Natural killer cell treated with Interleukin-12 subunit alpha and Interleukin-12 subunit beta and Interleukin-15 and Interleukin-18, amount 100 ng/mL, for 72 hours (primary cell): ENCODE results near the gene TSPAN9. TPM values are rescaled to one million over a fixed set of nuclear protein-coding genes. Genes with fewer than 3 reads are reported as not detected.

Experiments
- ATAC-seq, 2 donors: fragments of 150-1000 bp; cut with Tn5 transposase in 1 of 2; sonication (Bioruptor Pico), chemical (Tn5 transposase) in 1 of 2; 2 replicates each; pipeline ENCODE4 v1.10.0; 2021
- DNase-seq: peaks from one replicate; pipeline ENCODE4 v3.0.0; 2022; ENCODE audit warnings: low spot score
- H3K27ac Mint-ChIP-seq, 2 donors: 1 replicate in 1 of 2; 2 replicates in 1 of 2; pipeline ENCODE4 v1.8.0; 2022; ENCODE audit warnings: mixed read lengths in 2 of 2, mild to moderate bottlenecking in 1 of 2, moderate library complexity in 1 of 2
- H3K27me3 Mint-ChIP-seq, 2 donors: 1 replicate in 1 of 2; 2 replicates in 1 of 2; pipeline ENCODE4 v1.8.0; 2022; ENCODE audit warnings: mixed read lengths in 2 of 2
- H3K36me3 Mint-ChIP-seq: one replicate; pipeline ENCODE4 v1.8.0; 2022; ENCODE audit warnings: mixed read lengths
- H3K4me1 Mint-ChIP-seq, 2 donors: 1 replicate in 1 of 2; 2 replicates in 1 of 2; pipeline ENCODE4 v1.8.0; 2022; ENCODE audit warnings: low read depth in 2 of 2, mixed read lengths in 2 of 2, mild to moderate bottlenecking in 1 of 2
- H3K4me3 Mint-ChIP-seq: one replicate; pipeline ENCODE4 v1.8.0; 2022; ENCODE audit warnings: mixed read lengths
- H3K9me3 Mint-ChIP-seq: 2 replicates; pipeline ENCODE4 v1.8.0; 2022; ENCODE audit warnings: mixed read lengths
- total RNA-seq, 2 donors: library from RNA; stranded (reverse); gene quantifications; one replicate each; pipeline ENCODE4 v1.2.3, GENCODE V29; 2022

Gene TSPAN9
- total RNA-seq, 2 donors from 2014 or later, result 0.10 TPM; not detected in 1

- Mint-ChIP-seq H3K4me1 (peaks cover 0 to 3% of the 10 kb centered on the region in 2 donors), H3K27ac (no peak overlapping the region), H3K4me3 (no peak overlapping the region), H3K27me3 (peaks cover 25 to 27% of the 10 kb centered on the region in 2 donors), H3K36me3 (no peaks in the 10 kb centered on the region), H3K9me3 (no peaks in the 10 kb centered on the region)
- ATAC-seq (no peak), DNase-seq (no peak)
Observed at GRCh38 chr12:3204143-3204542, 127.0 kb downstream of the TSPAN9 start.

GRCh38 chr12:3204730-3205531 is 127.8 kb downstream of the TSPAN9 start:
- H3K36me3 Mint-ChIP-seq, result no peaks in the 10 kb centered on the region
- DNase-seq (no peak), ATAC-seq (no peak)
- H3K9me3 Mint-ChIP-seq, result no peaks in the 10 kb centered on the region
- peaks cover 22 to 24% of the 10 kb centered on the region in 2 donors for H3K27me3 Mint-ChIP-seq
- peaks cover 0 to 2% of the 10 kb centered on the region in 2 donors for H3K4me1 Mint-ChIP-seq
- H3K4me3 Mint-ChIP-seq, result no peak overlapping the region
- no peak overlapping the region for H3K27ac Mint-ChIP-seq

- Mint-ChIP-seq H3K27ac (no peak overlapping the region), H3K4me1 (no peaks in the 10 kb centered on the region), H3K36me3 (no peaks in the 10 kb centered on the region), H3K4me3 (no peak overlapping the region), H3K27me3 (peaks cover 20 to 22% of the 10 kb centered on the region in 2 donors), H3K9me3 (no peaks in the 10 kb centered on the region)
- ATAC-seq, result no peak
- no peak for DNase-seq
Observed at GRCh38 chr12:3205742-3206519, 128.8 kb downstream of the TSPAN9 start.

DNA sequence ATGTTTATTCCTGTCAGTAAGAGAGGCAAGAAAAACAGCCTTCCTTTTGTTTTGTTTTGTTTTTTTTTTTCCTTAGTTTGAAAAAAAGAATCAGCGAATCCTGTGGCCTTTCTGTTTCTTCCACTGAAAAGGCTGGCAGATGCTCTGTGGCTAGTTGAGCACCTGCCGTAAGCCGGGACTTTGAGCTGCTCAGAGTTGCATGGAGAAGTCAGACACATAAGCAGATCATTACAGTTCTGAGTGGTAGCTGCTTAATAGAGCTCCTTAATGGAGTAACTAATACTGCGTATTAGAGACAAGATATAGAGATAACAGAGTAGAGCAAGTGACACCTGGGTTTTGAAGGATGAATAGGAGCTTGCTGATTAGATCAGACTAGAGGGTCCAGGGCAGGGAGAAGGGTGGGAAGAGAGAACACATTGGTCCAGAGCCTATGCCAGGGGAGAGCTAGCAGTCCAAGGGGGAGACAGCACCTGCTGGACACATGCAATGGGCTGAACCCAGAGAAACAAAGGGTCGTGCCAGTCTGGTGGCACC is 129.4 kb downstream of the TSPAN9 start:
- no peaks in the 10 kb centered on the region for H3K9me3 Mint-ChIP-seq
- no peak overlapping the region for H3K4me3 Mint-ChIP-seq
- H3K4me1 Mint-ChIP-seq, result no peaks in the 10 kb centered on the region
- H3K36me3 Mint-ChIP-seq, result no peaks in the 10 kb centered on the region
- DNase-seq (no peak), ATAC-seq (no peak)
- no peak overlapping the region for H3K27ac Mint-ChIP-seq
- H3K27me3 Mint-ChIP-seq, result peaks cover 15 to 17% of the 10 kb centered on the region in 2 donors

DNA sequence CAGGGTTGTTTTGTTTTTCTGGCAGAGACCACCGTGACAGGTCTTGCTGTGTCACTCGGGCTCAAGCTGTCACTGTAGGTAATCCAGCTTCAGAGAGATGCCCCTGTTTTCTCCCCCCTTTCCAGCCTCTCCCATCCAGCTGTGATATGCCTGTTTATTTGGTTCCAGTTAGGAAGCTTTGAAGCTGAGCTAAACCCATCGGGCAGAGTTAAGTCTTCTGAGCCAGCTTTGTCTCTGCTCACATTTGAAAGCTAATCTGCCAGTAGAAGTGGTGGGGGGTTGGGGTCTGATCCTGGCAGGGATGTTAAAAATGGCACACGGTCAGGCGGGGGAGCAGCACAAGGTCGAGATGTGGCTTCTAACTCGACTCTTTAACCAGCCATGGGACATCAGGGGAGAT is 130.0 kb downstream of the TSPAN9 start:
- H3K9me3 Mint-ChIP-seq, result no peaks in the 10 kb centered on the region
- DNase-seq, result no peak
- no peak overlapping the region for H3K4me3 Mint-ChIP-seq
- no peaks in the 10 kb centered on the region for H3K36me3 Mint-ChIP-seq
- H3K4me1 Mint-ChIP-seq, result no peaks in the 10 kb centered on the region
- no peak overlapping the region for H3K27ac Mint-ChIP-seq
- H3K27me3 Mint-ChIP-seq, result peaks cover 12 to 15% of the 10 kb centered on the region in 2 donors
- ATAC-seq, result no peak

- Mint-ChIP-seq H3K27ac (no peak overlapping the region), H3K36me3 (no peaks in the 10 kb centered on the region), H3K9me3 (no peaks in the 10 kb centered on the region), H3K4me1 (no peaks in the 10 kb centered on the region), H3K4me3 (no peak overlapping the region), H3K27me3 (peaks cover 12 to 16% of the 10 kb centered on the region in 2 donors)
- DNase-seq, result no peak
- ATAC-seq, result peak in 1 of 2 donors; percentile 13
Observed at GRCh38 chr12:3207858-3208257, 130.7 kb downstream of the TSPAN9 start.

- no peak for ATAC-seq
- no peak for DNase-seq
- Mint-ChIP-seq H3K27ac (no peak overlapping the region), H3K36me3 (no peaks in the 10 kb centered on the region), H3K4me1 (no peaks in the 10 kb centered on the region), H3K4me3 (no peak overlapping the region), H3K9me3 (no peaks in the 10 kb centered on the region), H3K27me3 (peaks cover 0 to 6% of the 10 kb centered on the region in 2 donors)
Observed at GRCh38 chr12:3213188-3213587, 136.0 kb downstream of the TSPAN9 start.

GRCh38 chr12:3213768-3214167 is 136.6 kb downstream of the TSPAN9 start:
- H3K4me3 Mint-ChIP-seq, result no peak overlapping the region
- no peaks in the 10 kb centered on the region for H3K4me1 Mint-ChIP-seq
- DNase-seq (no peak), ATAC-seq (no peak)
- no peak overlapping the region for H3K27ac Mint-ChIP-seq
- H3K27me3 Mint-ChIP-seq, result peaks cover 0 to 6% of the 10 kb centered on the region in 2 donors
- no peaks in the 10 kb centered on the region for H3K36me3 Mint-ChIP-seq
- no peaks in the 10 kb centered on the region for H3K9me3 Mint-ChIP-seq

GRCh38 chr12:3214526-3215365 is 137.6 kb downstream of the TSPAN9 start:
- H3K4me3 Mint-ChIP-seq, result no peak overlapping the region
- no peak for ATAC-seq
- peaks cover 0 to 6% of the 10 kb centered on the region in 2 donors for H3K27me3 Mint-ChIP-seq
- no peak overlapping the region for H3K27ac Mint-ChIP-seq
- no peaks in the 10 kb centered on the region for H3K4me1 Mint-ChIP-seq
- H3K9me3 Mint-ChIP-seq, result no peaks in the 10 kb centered on the region
- DNase-seq, result no peak
- no peaks in the 10 kb centered on the region for H3K36me3 Mint-ChIP-seq

DNA sequence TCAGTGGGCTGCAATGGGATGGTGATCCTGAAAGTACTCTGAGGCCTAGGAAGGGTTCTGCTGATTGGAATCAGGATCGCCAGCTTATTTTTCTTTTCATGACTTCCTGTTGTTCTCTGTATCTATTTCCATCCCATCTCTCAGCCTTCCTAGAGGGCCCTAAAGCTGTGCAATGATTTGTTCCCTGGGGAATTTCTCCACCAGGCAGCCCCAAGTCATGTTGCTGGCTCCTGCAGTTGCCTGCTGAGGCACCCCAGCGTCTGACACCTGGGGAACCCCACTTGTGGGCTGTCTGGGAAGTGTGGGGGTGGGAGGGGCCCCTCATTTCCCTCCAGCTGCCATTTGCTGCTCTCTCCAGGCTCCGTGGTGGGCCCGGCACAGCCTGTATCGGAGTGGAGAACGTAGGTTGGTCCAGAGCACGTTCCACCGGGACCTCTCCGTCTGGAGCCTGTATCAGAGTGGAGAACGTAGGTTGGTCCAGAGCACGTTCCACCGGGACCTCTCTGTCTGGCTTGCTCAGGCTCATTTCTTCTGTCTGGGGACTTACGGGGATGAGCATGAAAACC is 138.3 kb downstream of the TSPAN9 start:
- no peaks in the 10 kb centered on the region for H3K4me1 Mint-ChIP-seq
- ATAC-seq (no peak), DNase-seq (no peak)
- peaks cover 0 to 6% of the 10 kb centered on the region in 2 donors for H3K27me3 Mint-ChIP-seq
- H3K9me3 Mint-ChIP-seq, result no peaks in the 10 kb centered on the region
- H3K4me3 Mint-ChIP-seq, result no peak overlapping the region
- no peaks in the 10 kb centered on the region for H3K36me3 Mint-ChIP-seq
- no peak overlapping the region for H3K27ac Mint-ChIP-seq

DNA sequence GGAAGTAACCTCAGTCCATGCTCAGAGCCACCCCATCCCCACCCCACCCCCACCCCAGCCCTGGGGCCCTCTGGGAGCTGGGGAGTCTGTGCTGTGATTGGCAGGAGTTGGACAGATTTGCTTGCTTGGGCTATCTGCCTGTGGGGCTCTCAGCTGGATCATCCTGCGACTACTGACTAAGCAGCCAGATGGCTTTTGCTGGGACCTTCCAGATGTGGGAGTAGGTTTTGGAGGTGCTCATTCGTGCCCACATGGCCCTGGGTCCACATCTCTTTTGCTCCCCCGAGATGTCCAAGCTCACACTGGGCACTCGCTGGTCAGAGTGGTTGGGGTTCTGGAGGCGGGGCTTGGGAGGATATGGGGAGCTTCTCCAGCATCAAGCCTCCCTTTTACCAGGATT is 138.9 kb downstream of the TSPAN9 start:
- Mint-ChIP-seq H3K9me3 (no peaks in the 10 kb centered on the region), H3K4me1 (no peaks in the 10 kb centered on the region), H3K36me3 (no peaks in the 10 kb centered on the region), H3K27ac (no peak overlapping the region), H3K4me3 (no peak overlapping the region), H3K27me3 (peaks cover 0 to 6% of the 10 kb centered on the region in 2 donors)
- DNase-seq (no peak), ATAC-seq (no peak)

- Mint-ChIP-seq H3K27me3 (peaks cover 0 to 6% of the 10 kb centered on the region in 2 donors), H3K36me3 (no peaks in the 10 kb centered on the region), H3K4me3 (no peak overlapping the region), H3K4me1 (no peaks in the 10 kb centered on the region), H3K27ac (peak overlapping the region in 1 of 2 donors; percentile 23), H3K9me3 (no peaks in the 10 kb centered on the region)
- ATAC-seq (no peak), DNase-seq (no peak)
Observed at GRCh38 chr12:3216726-3217682, 139.8 kb downstream of the TSPAN9 start.
